ENCODE data around the gene GPHB5.

DNA sequence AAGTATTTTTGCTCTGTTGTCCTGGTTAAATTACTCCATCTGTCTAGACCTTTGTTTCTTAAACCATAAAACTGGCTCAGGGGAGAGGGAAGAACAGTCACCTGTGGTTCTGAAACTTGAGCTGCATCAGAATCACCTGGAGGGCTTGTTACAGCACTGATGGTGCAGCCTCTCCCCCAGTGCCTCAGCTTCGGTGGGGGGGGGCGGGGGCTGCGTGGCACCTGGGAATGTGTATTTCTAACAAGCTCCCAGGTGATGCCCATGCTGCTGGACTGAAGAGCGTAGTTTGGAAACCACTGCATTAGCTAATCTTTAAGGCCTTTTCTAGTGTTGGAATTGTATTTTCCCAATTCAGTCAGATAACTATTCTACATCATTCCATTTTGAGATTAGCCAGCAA, 42.7 kb downstream of the GPHB5 start:
- TF ChIP-seq, protein P1, sequence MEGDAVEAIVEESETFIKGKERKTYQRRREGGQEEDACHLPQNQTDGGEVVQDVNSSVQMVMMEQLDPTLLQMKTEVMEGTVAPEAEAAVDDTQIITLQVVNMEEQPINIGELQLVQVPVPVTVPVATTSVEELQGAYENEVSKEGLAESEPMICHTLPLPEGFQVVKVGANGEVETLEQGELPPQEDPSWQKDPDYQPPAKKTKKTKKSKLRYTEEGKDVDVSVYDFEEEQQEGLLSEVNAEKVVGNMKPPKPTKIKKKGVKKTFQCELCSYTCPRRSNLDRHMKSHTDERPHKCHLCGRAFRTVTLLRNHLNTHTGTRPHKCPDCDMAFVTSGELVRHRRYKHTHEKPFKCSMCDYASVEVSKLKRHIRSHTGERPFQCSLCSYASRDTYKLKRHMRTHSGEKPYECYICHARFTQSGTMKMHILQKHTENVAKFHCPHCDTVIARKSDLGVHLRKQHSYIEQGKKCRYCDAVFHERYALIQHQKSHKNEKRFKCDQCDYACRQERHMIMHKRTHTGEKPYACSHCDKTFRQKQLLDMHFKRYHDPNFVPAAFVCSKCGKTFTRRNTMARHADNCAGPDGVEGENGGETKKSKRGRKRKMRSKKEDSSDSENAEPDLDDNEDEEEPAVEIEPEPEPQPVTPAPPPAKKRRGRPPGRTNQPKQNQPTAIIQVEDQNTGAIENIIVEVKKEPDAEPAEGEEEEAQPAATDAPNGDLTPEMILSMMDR (IDR thresholded peaks at IDR 0.05), result no peak
- no peak for TF ChIP-seq EP300 (IDR thresholded peaks at IDR 0.05)
